Lower leg skin (tissue), 3 donors: ENCODE measurements around the gene PLEK2.
"Not testable (repeated sequence)": the region's sequence is repeated elsewhere in the genome, so short reads cannot be mapped to it uniquely, and the experiment has no call there.

Source experiments
- CTCF ChIP-seq, 3 donors: fragments of 450-650 bp; IDR thresholded peaks; one replicate each; pipeline ENCODE4 v1.5.1; 2016; ENCODE audit warnings: antibody characterized with exemption in 3 of 3, mild to moderate bottlenecking in 3 of 3, moderate library complexity in 2 of 3
- POLR2A ChIP-seq, 2 donors: fragments of 450-650 bp; IDR thresholded peaks; one replicate each; pipeline ENCODE4 v1.6.1; 2016 to 2017; ENCODE audit warnings: antibody characterized with exemption in 2 of 2, mild to moderate bottlenecking in 1 of 2, moderate library complexity in 1 of 2

- TF ChIP-seq CTCF, POLR2A (IDR thresholded peaks at IDR 0.05): not testable (repeated sequence)
Measured at GRCh38 chr14:67341231-67341630, 70.7 kb downstream of the PLEK2 start.
